ENCODE data around the gene L3MBTL4.

L3MBTL4 gene

GRCh38 chr18:6363216-6363615, 51.5 kb downstream of the L3MBTL4 start:
- DNase-seq (ENCODE audit: low spot score): no peak

DNA sequence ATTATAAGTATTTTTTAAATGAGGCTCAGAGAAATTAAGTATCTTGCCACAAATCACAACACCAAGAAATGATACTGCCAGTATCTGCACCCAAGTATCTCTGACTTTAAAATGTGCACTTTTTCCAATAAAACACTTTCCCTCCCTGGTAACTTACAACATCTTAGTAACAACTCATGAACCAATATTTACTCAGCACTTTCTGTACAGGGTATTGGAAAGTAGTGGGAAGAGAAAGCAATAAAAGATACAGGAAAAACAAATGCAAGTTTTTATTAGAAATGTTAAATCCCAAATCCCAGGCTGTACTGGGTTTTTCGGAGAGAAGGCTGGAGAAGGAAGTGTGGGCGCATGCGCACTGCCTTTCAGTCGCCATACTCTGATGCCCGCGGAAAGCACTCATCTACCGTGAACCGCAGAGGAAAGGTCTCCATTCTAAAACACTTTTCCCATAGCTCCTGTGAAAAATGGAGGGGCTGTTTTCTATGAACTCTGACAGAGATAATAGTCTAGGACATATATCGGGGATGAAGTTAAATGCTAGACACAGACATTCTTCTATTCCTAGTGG, 52.1 kb downstream of the L3MBTL4 start:
- no peak for DNase-seq (ENCODE audit: low spot score)

DNA sequence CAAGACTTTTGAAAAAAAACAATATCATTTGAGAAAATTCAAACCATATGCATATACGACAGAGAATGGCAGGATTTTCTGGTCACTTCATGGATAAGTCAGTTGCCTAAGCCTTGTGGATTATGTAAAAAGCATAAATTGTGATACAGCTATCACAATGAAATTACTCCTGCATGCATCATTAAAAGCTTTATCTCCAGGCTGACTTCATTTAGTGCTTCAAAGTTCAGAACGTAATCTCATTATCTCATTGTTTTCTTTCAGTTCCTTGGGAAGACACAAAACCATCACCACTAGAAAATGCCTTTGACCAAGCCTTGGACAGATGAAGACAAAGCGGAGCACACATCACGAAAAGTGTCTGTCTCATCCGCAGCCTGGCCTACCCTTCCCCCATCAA, 57.0 kb downstream of the L3MBTL4 start:
- DNase-seq (ENCODE audit: low spot score): no peak

- no peak for DNase-seq (ENCODE audit: low spot score)
Observed at GRCh38 chr18:6355789-6356589, 58.7 kb downstream of the L3MBTL4 start.

- no peak for DNase-seq (ENCODE audit: low spot score)
Observed at GRCh38 chr18:6352275-6352674, 62.4 kb downstream of the L3MBTL4 start.

- DNase-seq (ENCODE audit: low spot score): no peak
Observed at GRCh38 chr18:6342990-6343389, 71.7 kb downstream of the L3MBTL4 start.

DNA sequence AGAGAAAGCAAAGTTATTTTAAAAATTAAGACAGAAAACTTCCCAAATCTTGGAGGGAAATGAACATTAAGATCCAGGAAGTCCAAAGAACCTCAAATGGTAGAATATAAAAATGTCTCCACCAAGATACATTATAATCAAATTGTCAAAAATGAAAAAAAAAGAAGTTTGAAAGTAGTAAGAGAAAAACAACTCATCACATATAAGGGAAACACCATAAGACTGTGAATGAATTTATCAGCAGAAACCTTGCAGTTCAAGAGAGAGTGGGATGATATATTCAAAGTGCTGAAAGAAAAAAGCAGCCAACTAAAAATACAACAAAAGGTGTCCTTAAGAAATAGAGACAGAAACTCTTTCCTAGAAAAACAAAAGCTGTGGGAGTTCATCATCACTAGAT, 73.0 kb downstream of the L3MBTL4 start:
- no peak for DNase-seq (ENCODE audit: low spot score)

GRCh38 chr18:6341303-6341702, 73.4 kb downstream of the L3MBTL4 start:
- no peak for DNase-seq (ENCODE audit: low spot score)

DNA sequence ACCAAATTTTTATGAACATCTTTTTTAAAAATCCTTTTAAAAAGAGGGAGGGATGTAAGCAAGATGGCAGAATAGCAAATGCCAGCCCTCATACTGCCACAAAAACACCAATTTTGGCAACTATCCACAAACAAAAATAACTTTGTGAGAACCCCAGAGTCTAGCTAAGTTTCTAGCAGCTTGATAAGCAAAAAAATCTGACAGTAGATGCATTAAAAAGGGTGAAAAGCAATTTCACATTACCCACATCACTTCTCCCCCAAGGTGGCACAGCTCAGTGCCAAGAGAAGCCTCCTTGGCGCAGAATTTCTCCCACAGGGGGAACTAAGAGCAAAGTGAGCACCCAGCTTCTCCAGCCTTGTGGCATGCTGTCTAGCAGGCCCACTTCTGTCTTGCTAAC, 74.6 kb downstream of the L3MBTL4 start:
- no peak for DNase-seq (ENCODE audit: low spot score)

GRCh38 chr18:6336239-6336638, 78.5 kb downstream of the L3MBTL4 start:
- DNase-seq (ENCODE audit: low spot score): no peak

- DNase-seq (ENCODE audit: low spot score): no peak
Observed at GRCh38 chr18:6333981-6334380, 80.7 kb downstream of the L3MBTL4 start.

DNA sequence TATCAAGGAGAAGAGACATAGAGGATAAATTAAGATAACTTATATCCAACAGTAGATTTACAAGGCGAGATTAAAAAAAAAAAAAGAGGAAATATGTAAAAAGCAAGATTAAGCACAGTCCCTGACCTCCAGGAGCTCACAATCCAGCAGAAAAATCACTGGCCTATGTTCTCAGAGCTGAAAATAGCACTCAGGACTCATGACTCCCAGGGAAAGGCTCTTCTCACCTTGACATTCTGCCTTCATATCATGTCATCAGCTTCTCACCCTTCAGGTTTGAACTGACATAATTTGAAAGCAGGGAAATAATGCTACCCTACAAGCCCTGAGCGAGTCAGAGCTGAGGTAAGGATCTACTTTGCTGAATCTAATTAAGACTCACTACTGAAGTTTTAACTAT, 82.8 kb downstream of the L3MBTL4 start:
- no peak for DNase-seq (ENCODE audit: low spot score)

- no peak for DNase-seq (ENCODE audit: low spot score)
Observed at GRCh38 chr18:6330786-6331185, 83.9 kb downstream of the L3MBTL4 start.

DNA sequence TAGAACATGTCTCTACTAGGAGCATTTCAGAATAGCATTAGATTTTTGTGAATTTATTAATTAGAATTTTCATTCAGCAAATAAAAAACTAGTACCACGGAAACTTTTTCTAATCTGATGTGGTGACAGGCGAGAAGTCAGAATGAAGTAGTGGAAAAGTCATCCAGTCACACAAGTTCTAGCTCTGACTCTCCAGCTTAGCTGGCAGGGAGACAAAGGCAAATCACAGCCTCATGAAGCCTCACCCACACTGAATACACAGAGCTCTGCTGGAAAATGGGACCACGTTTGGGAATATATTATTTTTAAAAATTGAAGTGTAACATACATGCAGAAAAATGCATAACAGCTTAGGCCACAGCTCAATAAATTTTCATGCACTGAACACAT, 86.1 kb downstream of the L3MBTL4 start:
- no peak for DNase-seq (ENCODE audit: low spot score)

- DNase-seq (ENCODE audit: low spot score): no peak
Observed at GRCh38 chr18:6327895-6328620, 86.7 kb downstream of the L3MBTL4 start.

DNA sequence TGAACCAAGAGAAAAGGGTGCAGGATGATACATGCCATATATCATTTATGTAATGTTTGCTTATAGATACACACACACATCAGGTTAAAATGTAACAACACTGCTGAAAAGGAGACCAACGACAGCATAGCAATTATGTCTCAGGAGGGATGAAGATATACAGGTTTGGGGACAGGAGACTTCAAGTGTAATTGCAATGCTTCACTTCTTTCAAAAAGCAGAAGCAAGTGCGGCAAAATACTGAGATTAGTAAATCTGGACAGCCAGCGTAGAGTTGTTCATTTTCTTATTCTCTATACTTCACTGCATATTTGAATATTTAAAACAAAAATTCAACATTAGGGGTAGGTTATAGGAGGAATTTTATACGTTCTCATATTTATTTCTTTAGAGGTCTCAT, 87.2 kb downstream of the L3MBTL4 start:
- no peak for DNase-seq (ENCODE audit: low spot score)

DNA sequence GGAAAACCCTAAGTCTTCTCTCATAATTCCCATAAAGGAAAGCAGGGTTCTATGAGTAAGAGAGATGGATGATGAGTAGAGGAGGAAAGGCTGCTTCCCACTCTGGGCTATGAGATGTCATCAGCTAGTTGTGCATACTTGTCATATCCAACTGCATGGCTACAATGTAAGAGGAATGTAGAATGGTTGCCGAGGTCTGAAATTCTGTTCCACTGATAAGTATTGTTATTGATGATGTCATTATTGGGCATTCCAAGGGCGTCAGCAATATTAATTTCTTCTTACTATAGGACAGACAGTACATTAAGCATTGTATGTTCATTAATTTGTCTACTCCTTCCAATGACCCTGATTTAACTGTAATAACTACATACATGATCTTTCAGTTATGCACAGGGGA, 88.1 kb downstream of the L3MBTL4 start:
- no peak for DNase-seq (ENCODE audit: low spot score)

DNA sequence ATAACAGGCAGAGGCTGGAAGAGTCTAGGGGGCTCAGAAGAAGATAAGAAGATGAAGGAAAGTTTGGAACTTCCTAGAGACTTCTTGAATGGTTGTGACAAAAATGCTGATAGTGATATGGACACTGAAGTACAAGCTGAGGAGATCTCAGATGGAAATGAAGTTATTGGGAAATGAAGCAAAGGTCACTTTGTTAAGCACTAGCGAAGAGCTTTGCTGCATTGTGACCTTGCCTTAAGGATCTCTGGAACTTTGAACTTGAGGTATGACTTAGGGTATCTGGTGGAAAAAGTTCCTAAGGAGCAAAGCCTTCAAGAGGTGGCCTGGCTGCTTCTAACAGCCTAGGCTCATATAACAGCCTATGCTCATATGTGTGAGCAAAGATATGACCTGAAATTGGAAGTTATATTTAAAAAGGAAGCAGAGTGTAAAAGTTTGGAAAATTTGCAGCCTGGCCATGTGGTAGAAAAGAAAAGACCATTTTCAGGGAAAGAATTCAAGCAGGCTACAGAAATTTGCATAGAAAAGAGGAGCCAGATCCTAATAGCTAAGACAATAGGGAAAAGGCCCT, 91.3 kb downstream of the L3MBTL4 start:
- DNase-seq (ENCODE audit: low spot score): no peak

GRCh38 chr18:6315517-6316331, 99.0 kb downstream of the L3MBTL4 start:
- DNase-seq (ENCODE audit: low spot score): no peak

GRCh38 chr18:6313415-6313814, 101.3 kb downstream of the L3MBTL4 start:
- DNase-seq (ENCODE audit: low spot score): no peak

DNA sequence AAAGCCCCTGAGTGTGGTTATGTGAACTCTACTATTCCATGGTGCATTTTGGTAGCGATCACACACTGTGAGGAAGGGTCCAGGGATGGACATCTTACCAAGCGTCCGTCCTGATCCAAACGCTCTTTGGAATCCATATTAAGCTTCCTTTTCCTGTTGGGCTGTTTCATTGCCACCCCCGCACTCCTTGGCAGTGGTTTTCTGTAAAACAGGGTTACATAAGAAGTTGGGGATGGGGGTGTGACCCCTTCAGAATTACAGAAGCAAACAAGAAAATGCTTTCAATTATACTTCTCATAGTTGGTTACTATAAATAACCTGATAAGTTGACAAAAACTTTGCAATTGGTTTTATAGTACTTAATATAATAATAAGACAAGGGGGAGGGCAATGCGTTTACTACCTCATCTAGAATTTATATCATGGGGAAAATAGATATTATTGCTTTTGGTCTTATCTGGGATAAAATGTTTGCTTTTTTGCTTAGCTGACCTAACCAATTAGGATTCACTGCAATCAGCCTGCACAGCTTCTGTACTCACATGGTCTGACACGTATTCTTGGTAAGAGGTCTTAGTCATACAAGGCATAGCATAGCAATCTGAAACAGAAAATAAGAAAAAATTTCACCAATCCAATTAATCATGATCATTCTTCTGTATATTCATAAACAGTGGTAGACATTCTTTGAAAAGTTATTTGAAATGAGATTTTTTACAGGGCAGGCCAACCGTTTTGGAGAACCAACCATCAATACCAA, 103.1 kb downstream of the L3MBTL4 start:
- DNase-seq (ENCODE audit: low spot score): no peak
